DMS79 (cell line): ENCODE measurements around the gene GIMAP8.
A peak's percentile ranks its signal among the peaks of the same experiment; 100 is the strongest.

Experiments
- DNase-seq: peaks from one replicate; lab custom pipeline; 2025; lab: John Stamatoyannopoulos, UW

The GIMAP8 gene

GRCh38 chr7:150411606-150412005 lies 38.8 kb upstream of the GIMAP8 start:
- no peak for DNase-seq

DNA sequence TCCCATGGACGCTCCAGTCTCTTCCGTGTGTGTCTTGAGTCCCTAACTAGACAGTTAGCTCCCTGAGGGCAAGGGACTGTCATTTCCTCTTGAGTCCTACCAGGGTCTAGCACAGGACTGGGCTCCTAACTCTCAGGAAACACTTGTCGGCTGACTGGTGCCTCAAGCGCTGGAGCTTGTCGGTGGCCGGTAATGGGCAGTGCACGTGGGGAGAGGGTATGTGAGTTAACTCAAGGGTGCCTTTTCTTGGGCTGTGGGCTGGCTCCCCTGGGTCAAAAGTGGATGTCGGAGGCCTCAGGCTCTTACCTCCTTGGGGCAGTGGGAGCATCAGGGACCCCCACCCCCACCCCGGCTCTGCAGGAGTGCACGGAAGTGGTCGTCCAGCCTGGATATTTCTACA lies 38.4 kb upstream of the GIMAP8 start:
- DNase-seq, result no peak

DNA sequence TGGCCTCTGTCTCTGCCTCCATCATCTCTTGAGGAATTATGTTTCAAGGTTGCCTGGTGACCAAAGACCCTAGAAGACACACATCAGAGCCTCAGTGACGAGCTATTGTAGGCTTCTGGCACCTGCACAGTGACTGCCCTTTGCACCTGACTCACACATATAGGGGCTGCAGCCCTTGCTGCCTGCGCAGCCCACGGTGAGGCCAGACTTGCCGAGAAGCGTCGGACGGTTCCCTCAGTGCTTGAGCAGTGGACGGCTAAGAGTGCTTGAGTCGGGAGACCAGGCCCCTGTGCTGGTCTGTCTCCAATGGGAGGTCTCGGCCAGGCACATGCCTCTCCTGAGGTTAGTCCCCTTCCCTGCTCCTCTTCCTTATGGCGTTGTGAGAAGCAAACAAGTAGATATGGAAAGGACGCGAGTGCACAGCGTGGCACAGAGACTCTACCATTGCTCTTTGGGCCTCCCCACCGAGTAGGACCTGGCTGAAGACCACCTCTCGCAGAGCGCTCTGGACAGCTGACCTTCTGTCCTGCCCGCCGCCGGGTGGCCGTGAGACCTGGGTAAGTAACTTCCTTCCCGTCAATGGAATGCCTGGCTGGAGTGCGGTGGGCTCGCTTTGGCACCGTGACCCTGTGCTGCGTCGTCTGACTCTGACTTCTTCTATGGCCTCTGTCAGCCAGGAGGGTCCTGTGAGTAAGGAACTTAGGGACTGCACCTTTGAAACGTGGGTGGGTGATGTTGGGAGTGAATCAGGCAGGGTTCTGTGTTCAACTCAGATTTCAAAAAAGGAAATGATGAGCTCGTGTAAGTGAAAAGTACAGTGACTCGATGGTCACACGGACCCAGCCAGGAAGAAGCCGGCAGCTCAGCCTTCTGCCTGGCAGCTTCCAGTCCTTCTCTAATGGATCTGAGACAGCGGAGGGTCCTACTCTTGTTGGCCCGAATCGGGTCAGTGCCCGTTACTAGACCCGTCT lies 37.6 kb upstream of the GIMAP8 start:
- DNase-seq, result no peak

DNA sequence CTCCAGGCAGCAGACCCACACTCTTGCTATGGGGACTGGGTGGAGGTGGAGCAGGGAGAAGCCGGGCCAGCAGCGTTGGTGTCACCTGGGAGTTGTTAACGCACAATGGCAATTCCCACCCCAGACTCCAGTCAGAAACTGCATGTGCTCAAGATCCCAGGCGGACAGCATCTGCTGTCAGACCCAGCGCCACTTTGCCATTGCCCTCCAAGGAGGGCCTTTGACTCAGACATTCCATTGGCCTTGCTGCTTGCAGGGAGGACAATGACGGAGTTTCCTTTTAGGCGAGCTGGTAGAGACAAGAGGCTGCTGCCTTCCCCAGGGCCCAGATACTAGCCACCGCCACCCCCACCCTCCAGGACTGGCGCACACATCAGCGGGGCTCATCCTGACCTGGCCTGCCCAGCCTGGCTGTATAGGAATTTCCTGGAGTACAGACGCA lies 36.8 kb upstream of the GIMAP8 start:
- no peak for DNase-seq

- DNase-seq, result no peak
These were observed 35.0 kb upstream of the GIMAP8 start for GRCh38 chr7:150415161-150416153.

DNA sequence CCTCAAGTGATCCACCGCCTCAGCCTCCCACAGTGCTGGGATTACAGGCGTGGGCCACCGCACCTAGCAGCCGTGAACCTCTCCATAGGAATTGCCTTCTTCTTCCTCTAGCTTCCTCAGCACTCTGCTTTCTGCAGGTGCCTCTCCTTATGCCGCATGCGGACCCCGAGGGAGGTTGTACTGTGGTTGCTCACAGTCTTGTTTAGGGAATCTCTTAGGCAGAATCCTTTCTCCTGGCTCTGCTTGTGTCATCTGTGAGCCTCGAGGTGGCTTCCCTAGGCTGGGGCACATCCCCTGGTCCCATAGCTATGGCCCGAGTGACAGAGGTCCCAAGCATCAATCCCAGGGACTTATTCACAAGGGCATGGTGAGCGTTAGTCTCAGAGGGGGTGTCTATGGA lies 33.2 kb upstream of the GIMAP8 start:
- no peak for DNase-seq

DNA sequence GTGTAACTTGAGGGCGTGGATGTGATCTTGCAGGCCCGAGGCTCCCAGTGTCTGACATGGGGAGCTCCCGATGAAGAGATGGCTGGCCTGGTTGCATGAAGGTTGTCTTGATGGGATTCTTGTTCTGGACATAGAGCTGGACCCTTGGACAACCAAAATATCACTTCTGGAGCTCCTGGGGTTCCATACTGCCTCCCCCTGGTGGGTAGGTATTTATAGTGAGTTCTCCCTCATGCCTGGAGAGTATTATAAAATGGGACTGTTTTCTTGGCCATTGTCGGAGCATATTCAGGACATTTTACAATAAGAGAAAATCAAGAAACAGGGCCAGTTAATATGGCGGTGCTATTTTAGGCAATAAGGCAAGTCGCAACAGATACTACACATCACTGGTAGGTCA lies 32.6 kb upstream of the GIMAP8 start:
- DNase-seq, result no peak

DNA sequence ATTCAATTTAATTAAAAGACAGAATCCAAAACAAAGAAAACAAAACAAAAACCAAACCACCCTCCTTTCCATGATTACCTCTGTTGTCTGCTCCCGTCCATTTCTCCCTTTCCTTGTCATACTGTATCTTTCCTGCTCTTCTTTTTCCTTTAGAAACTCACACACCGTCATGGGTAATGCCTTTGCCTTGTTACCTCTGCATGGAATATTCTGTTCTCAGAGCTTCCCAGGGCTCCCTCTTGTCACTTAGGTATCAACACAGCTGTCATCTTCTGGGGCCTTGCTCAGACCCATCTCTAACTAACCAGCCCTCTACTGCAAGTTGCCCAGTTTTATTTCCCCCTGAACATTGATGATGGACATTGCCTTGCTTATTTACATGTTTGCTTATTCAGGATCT lies 30.2 kb upstream of the GIMAP8 start:
- no peak for DNase-seq

GRCh38 chr7:150420987-150421674 lies 29.3 kb upstream of the GIMAP8 start:
- DNase-seq, result peak; percentile 6

GRCh38 chr7:150421831-150422230 lies 28.6 kb upstream of the GIMAP8 start:
- no peak for DNase-seq

GRCh38 chr7:150425670-150426069 lies 24.8 kb upstream of the GIMAP8 start:
- no peak for DNase-seq

DNA sequence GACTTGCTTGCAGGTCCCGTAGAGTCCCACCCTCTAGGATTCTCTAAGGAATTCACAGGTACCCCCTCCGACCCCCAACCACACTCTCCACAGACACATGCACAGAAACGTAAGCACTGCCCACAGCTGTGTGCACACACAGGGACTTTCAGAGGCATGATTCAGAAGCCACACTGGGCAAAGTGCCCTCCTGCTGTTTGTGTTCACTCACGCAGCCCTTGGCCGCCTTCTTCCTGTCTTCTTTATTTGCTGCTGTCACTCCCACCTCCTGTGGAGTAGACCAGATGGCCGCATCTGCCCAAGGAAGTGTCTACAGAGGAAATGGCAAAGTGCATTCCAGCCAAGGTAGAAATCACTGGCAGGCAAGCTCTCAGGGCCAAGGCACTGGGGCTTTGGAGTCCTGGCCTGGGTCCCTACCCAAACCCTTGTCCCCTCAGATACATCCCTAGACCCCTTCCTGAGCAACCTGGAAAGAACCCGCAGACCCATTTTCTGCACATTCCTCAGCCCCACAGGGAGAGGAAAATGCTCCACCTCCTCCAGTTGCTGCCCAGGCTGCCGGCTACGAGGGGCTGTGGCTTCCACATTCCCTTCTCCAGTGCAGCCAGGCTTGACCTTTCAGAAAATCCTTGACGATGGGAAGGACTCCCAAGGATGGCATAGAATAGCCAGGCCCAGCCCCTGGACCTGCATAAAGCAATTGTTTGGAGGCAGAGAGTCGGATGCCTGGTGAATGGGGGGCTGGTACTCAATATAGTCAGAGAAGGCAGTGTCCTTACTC lies 21.6 kb upstream of the GIMAP8 start:
- no peak for DNase-seq

DNA sequence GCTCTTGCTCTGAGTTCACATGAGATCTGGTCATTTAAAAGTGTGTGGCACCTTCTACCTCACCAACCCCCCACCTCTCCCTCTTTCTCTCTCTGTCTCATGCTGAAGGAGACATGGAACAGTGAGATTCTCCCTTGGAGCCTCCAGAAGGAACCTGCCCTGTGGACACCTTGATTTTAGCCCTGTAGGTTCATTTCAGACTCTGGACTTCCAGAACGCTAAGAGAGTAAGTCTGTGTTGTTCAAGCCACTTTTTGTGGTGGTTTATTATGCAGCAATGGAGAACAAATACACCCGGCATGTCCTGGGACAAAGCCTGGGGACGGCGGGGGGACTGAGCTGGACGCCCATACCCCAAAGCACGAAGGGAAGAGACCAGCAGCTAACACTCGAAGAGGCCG lies 20.7 kb upstream of the GIMAP8 start:
- DNase-seq, result no peak

DNA sequence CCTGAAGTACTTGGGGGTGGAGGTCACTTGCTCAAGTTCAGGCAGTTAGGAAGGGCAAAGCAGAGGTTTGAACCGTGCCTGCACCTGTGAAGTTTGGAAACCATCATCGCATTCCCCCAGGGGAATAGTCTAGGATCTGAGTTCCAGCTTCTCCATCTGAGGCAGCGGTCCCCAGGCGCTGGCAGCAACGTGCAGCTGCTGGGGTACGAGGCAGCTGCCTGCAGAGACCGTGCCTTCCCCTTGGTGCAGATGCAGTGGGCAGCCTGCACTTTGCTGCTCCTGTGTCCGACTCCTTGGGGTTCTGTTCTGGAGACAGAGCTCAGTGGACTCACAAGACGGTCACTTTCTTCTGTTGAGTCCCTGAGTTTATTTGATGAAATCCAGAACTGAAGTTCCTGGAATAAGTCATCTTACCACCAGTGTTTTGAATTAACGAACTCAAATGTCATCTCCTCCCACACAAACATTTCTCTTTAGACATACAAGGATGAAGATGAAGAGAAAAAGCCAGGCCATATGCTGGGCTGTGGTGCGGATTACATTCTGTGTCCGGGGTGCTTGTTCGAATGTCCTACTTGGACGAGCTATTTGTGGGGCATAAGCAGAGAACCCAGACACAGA lies 19.9 kb upstream of the GIMAP8 start:
- no peak for DNase-seq

GRCh38 chr7:150431839-150432658 lies 18.4 kb upstream of the GIMAP8 start:
- DNase-seq, result no peak

GRCh38 chr7:150432915-150433892 lies 17.2 kb upstream of the GIMAP8 start:
- DNase-seq, result no peak

- DNase-seq, result no peak
These were observed 16.2 kb upstream of the GIMAP8 start for GRCh38 chr7:150434240-150434639.

GRCh38 chr7:150435047-150435389 lies 15.4 kb upstream of the GIMAP8 start:
- no peak for DNase-seq
